Adrenal gland (tissue), 12 donors: Measurements from ENCODE around the gene CYYR1. TPM values are rescaled to one million over a fixed set of nuclear protein-coding genes. Genes with fewer than 3 reads are reported as not detected.

Experiments used
- DNase-seq, 7 donors: peaks; one replicate each; pipeline ENCODE4 v3.0.0-alpha.2; 2019 to 2020
- H3K27ac ChIP-seq, 5 donors: fragments of 200-600 bp; sonication (generic) in 4 of 5; 1 replicate in 3 of 5; 2 replicates in 2 of 5; pipeline versions ENCODE4 v1.5.1 to v1.8.0; 2016 to 2020; ENCODE audit warnings: mild to moderate bottlenecking in 1 of 5
- H3K27me3 ChIP-seq: fragments of 200-600 bp; 2 replicates; pipeline ENCODE4 v1.8.0; 2021
- H3K36me3 ChIP-seq, 2 donors: fragments of 200-600 bp; replicated peaks in 1 of 2; 1 replicate in 1 of 2; 2 replicates in 1 of 2; pipeline versions ENCODE4 v1.5.1 to v1.8.0; 2018 to 2022
- H3K4me1 ChIP-seq, 2 donors: fragments of 200-600 bp; replicated peaks in 1 of 2; 1 replicate in 1 of 2; 2 replicates in 1 of 2; pipeline versions ENCODE4 v1.5.1 to v1.8.0; 2018 to 2021
- H3K4me3 ChIP-seq, 4 donors: fragments of 200-600 bp; sonication (generic) in 3 of 4; one replicate each; pipeline ENCODE4 v1.5.1; 2016 to 2018
- H3K9me3 ChIP-seq, 3 donors: fragments of 200-600 bp; sonication (generic) in 1 of 3; replicated peaks in 1 of 3; 1 replicate in 2 of 3; 2 replicates in 1 of 3; pipeline versions ENCODE4 v1.5.1 to v1.8.0; 2016 to 2021
- POLR2A ChIP-seq, 2 donors: fragments of 450-650 bp; IDR thresholded peaks; one replicate each; pipeline ENCODE4 v1.6.1; 2017; ENCODE audit warnings: antibody characterized with exemption in 2 of 2, mild to moderate bottlenecking in 2 of 2, moderate library complexity in 1 of 2
- WGBS, 4 donors: extraction: QIAGEN DNeasy Blood & Tissue Kit in 2 of 4; methylation state at CpG; one replicate each; pipeline versions ENCODE4 v1.1.5 to v1.1.7; 2013 to 2017; 5-methylcytosine and 5-hydroxymethylcytosine counted together
- intact Hi-C, 2 donors: fragments of 100-400 bp; cut with DNase I; formaldehyde crosslinking; loops; one replicate each; pipeline versions ENCODE4 v1.14.1 to v1.15.0; 2022 to 2023
- polyA plus RNA-seq, 3 donors: library from polyadenylated mRNA; stranded (reverse); fragments of 200-250 nt in 2 of 3; fragments of 350-450 nt in 1 of 3; fragmentation: Illumina TruSeq in 1 of 3; extraction: RNeasy Lipid Tissue Mini Kit (QIAGEN cat#74804) in 1 of 3; gene quantifications; one replicate each; pipeline ENCODE4 v1.2.3, GENCODE V29; 2013 to 2014
- total RNA-seq, 9 donors: library from RNA; depleted of rRNA in 4 of 9; stranded (reverse); fragments of >200 nt in 4 of 9; fragments of 120-200 nt in 1 of 9; fragmentation: NEBNext Ultra II Directional in 1 of 9; extraction: Animal tissue kit (Norgen Biotek cat#: 25700) in 1 of 9; gene quantifications; one replicate each; pipeline versions ENCODE4 v1.1.0 to v1.2.4, GENCODE V29; 2013 to 2023
- TF ChIP-seq, protein P1 (sequence below), 6 experiments: fragments of 450-650 bp in 4 of 6; fragments of 200-600 bp in 2 of 6; sonication (generic) in 1 of 6; IDR thresholded peaks; 1 replicate in 5 of 6; 2 replicates in 1 of 6; pipeline versions ENCODE4 v1.5.1 to v1.8.0; 2016 to 2021; ENCODE audit warnings: antibody characterized with exemption in 6 of 6, mild to moderate bottlenecking in 2 of 6, moderate library complexity in 1 of 6
- donor health status: healthy with polysubstance abuse.
- donor health status: Bipolar disorder and iron deficiency.
- donor health status: DM: yes; HTN: yes; CAD: no.
- donor health status: DM: no; HTN: no; CAD: no.
- donor health status: DM: no; HTN: no; CAD: no.
- donor health status: DM: yes; HTN: yes; CAD: no.

CYYR1 gene
- total and polyA plus RNA-seq, 12 donors: 30.4 to 114 (median 59.7) TPM

GRCh38 chr21:26559099-26559498, 14.0 kb downstream of the CYYR1 start:
- Histone ChIP-seq H3K36me3 (peaks cover 0 to 6% of the 10 kb centered on the region in 2 donors), H3K9me3 (no peaks in the 10 kb centered on the region), H3K27me3 (no peaks in the 10 kb centered on the region), H3K4me3 (no peak overlapping the region), H3K27ac (no peak overlapping the region), H3K4me1 (peaks cover 0 to 18% of the 10 kb centered on the region in 2 donors)
- no peak for DNase-seq
- 89 to 97% (median 95%) methylated on average over 5 of the region's 5 CpGs for WGBS, 4 donors
- TF ChIP-seq POLR2A (IDR thresholded peaks at IDR 0.05): no peak
- TF ChIP-seq, protein P1, sequence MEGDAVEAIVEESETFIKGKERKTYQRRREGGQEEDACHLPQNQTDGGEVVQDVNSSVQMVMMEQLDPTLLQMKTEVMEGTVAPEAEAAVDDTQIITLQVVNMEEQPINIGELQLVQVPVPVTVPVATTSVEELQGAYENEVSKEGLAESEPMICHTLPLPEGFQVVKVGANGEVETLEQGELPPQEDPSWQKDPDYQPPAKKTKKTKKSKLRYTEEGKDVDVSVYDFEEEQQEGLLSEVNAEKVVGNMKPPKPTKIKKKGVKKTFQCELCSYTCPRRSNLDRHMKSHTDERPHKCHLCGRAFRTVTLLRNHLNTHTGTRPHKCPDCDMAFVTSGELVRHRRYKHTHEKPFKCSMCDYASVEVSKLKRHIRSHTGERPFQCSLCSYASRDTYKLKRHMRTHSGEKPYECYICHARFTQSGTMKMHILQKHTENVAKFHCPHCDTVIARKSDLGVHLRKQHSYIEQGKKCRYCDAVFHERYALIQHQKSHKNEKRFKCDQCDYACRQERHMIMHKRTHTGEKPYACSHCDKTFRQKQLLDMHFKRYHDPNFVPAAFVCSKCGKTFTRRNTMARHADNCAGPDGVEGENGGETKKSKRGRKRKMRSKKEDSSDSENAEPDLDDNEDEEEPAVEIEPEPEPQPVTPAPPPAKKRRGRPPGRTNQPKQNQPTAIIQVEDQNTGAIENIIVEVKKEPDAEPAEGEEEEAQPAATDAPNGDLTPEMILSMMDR (IDR thresholded peaks at IDR 0.05): no peak
- intact Hi-C loops: no loop called here

- Histone ChIP-seq H3K4me1 (peaks cover 0 to 21% of the 10 kb centered on the region in 2 donors), H3K27ac (no peak overlapping the region), H3K36me3 (peaks cover 0 to 6% of the 10 kb centered on the region in 2 donors), H3K27me3 (no peaks in the 10 kb centered on the region), H3K9me3 (no peaks in the 10 kb centered on the region), H3K4me3 (no peak overlapping the region)
- TF ChIP-seq, protein P1 (IDR thresholded peaks at IDR 0.05): no peak
- no peak for TF ChIP-seq POLR2A (IDR thresholded peaks at IDR 0.05)
- DNase-seq: no peak
- intact Hi-C loops: no loop called here
- whole genome bisulfite sequencing, 4 donors: 92 to 96% (median 93%) methylated on average over 4 of the region's 4 CpGs
These were observed 16.0 kb downstream of the CYYR1 start for GRCh38 chr21:26557106-26557505.

DNA sequence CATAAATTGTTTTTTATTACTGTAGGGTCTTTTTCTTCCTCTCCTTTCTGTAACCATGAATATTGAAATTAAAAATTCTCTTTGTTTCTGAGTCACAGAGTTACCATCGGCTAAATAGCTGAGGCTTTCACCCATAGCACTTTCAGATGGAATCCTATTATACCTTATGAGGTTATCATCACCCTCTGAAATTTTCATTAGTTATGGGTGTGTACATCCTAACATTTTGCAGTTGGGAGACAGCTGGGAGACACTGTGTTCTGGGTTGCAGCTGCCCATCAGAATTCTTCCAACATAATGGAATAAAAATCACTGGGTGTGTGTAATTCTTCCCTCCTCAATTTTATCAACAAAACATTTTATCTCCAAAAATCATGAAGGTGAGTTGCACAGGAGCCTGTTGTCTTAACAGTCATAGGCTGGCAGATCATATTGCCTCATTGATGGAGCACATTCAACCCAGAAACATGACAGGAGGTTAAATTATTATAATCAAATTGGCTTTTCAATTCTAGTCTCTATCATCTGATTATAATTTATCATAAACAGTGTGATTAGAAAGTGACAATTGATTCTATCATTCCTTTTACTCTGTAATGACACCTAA, 17.4 kb downstream of the CYYR1 start:
- no peak for TF ChIP-seq POLR2A (IDR thresholded peaks at IDR 0.05)
- TF ChIP-seq, protein P1 (IDR thresholded peaks at IDR 0.05): no peak
- Histone ChIP-seq H3K36me3 (peaks cover 0 to 6% of the 10 kb centered on the region in 2 donors), H3K4me1 (peaks cover 0 to 23% of the 10 kb centered on the region in 2 donors), H3K9me3 (no peaks in the 10 kb centered on the region), H3K4me3 (no peak overlapping the region), H3K27me3 (no peaks in the 10 kb centered on the region), H3K27ac (no peak overlapping the region)
- WGBS, 4 donors: 81 to 93% (median 91%) methylated on average over 1 of the region's 1 CpG
- intact Hi-C loops: no loop called here
- no peak for DNase-seq

DNA sequence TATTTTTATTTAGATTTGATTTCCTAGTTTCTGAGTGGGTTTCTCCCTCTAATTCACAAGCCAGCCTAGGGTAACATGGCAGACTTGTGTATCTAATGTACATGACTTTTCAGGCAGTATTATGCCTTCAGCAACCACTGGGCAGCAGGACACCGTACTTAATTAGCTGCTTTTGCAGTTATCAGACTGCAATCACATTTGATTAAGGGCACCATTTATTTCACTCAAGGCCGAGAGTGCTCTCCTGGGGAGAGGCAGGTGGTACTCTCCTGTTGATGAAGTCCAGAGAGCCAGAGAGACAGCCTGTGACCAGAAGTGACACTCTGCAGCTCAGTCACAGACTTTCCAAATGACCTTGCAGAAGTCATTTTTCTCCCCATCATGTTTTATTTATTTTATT, 18.7 kb downstream of the CYYR1 start:
- intact Hi-C loops: no loop called here
- Histone ChIP-seq H3K27me3 (no peaks in the 10 kb centered on the region), H3K27ac (no peak overlapping the region), H3K36me3 (no peaks in the 10 kb centered on the region), H3K4me1 (peaks cover 0 to 29% of the 10 kb centered on the region in 2 donors), H3K9me3 (no peaks in the 10 kb centered on the region), H3K4me3 (no peak overlapping the region)
- WGBS, 4 donors: 46 to 67% (median 54%) methylated on average over 2 of the region's 2 CpGs
- TF ChIP-seq, protein P1 (IDR thresholded peaks at IDR 0.05): no peak
- TF ChIP-seq POLR2A (IDR thresholded peaks at IDR 0.05): no peak
- peak in 2 of 7 donors; percentile 20 to 82 for DNase-seq
